Erythroblast (primary cell): ENCODE results near the gene C5orf58.
"Not testable (repeated sequence)": the region's sequence is repeated elsewhere in the genome, so short reads cannot be mapped to it uniquely, and the experiment has no call there.

Experiments
- DNase-seq, 2 experiments: peaks; one replicate each; lab custom pipeline; 2025; lab: John Stamatoyannopoulos, UW
- GATA1 ChIP-seq: IDR thresholded peaks from 2 replicates; pipeline ENCODE4 v1.6.1; 2011; ENCODE audit warnings: low read depth, mild to moderate bottlenecking, control low read depth, low read length, moderate library complexity
- POLR2A ChIP-seq: IDR thresholded peaks from 2 replicates; pipeline ENCODE4 v1.6.1; 2011; ENCODE audit warnings: mild to moderate bottlenecking, low read length

The C5orf58 gene

GRCh38 chr5:170233358-170233892 lies 640 bp downstream of the C5orf58 start:
- DNase-seq: no peak
- TF ChIP-seq POLR2A (no peak), GATA1 (no peak)

- TF ChIP-seq GATA1 (no peak), POLR2A (no peak)
- DNase-seq: no peak
These were observed 3.4 kb downstream of the C5orf58 start for GRCh38 chr5:170235876-170236864.

GRCh38 chr5:170238456-170239196 lies 5.8 kb downstream of the C5orf58 start:
- TF ChIP-seq POLR2A (no peak), GATA1 (no peak)
- no peak for DNase-seq

- DNase-seq: not testable (repeated sequence)
These were observed 12.7 kb downstream of the C5orf58 start for GRCh38 chr5:170245436-170245835.

GRCh38 chr5:170246126-170246870 lies 13.5 kb downstream of the C5orf58 start:
- TF ChIP-seq GATA1 (no peak), POLR2A (no peak)
- DNase-seq: no peak

GRCh38 chr5:170247363-170247762 lies 14.6 kb downstream of the C5orf58 start:
- peak in 1 of 2 experiments; percentile 19 for DNase-seq

GRCh38 chr5:170248172-170248930 lies 15.6 kb downstream of the C5orf58 start:
- peak; percentile 70 to 83 for DNase-seq
- TF ChIP-seq GATA1 (no peak), POLR2A (no peak)

More at GRCh38 chr5:170247363-170247762, 14.6 kb downstream of the C5orf58 start:
- TF ChIP-seq GATA1 (no peak), POLR2A (no peak)

- DNase-seq: not testable (repeated sequence)
These were observed 16.1 kb downstream of the C5orf58 start for GRCh38 chr5:170248931-170249227.

GRCh38 chr5:170249355-170249754 lies 16.6 kb downstream of the C5orf58 start:
- peak in 1 of 2 experiments; percentile 53 for DNase-seq
- TF ChIP-seq GATA1: no peak
- no peak for TF ChIP-seq POLR2A

GRCh38 chr5:170250810-170251317 lies 18.1 kb downstream of the C5orf58 start:
- TF ChIP-seq POLR2A: no peak
- no peak for TF ChIP-seq GATA1
- DNase-seq: no peak

GRCh38 chr5:170251462-170251861 lies 18.7 kb downstream of the C5orf58 start:
- no peak for DNase-seq
- TF ChIP-seq GATA1: no peak
- no peak for TF ChIP-seq POLR2A

- DNase-seq: no peak
- TF ChIP-seq POLR2A: no peak
- no peak for TF ChIP-seq GATA1
These were observed 19.3 kb downstream of the C5orf58 start for GRCh38 chr5:170252109-170252508.
